Right lobe of liver (tissue), 6 donors: Measurements from ENCODE around the gene MYL7. TPM values are rescaled to one million over a fixed set of nuclear protein-coding genes. Genes with fewer than 3 reads are reported as not detected.

Source experiments
- ATAC-seq, 4 donors: fragments of 200-7000 bp; cut with Tn5 transposase; one replicate each; pipeline ENCODE4 v1.9.1; 2020; ENCODE audit warnings: mild to moderate bottlenecking in 4 of 4, moderate library complexity in 4 of 4
- DNase-seq, 3 donors: peaks; one replicate each; pipeline ENCODE4 v3.0.0-alpha.2; 2020
- H3K27ac ChIP-seq, 3 donors: fragments of 200-600 bp; one replicate each; pipeline ENCODE4 v1.8.0; 2022
- H3K27me3 ChIP-seq, 2 donors: fragments of 200-600 bp; one replicate each; pipeline ENCODE4 v1.8.0; 2022
- H3K36me3 ChIP-seq, 4 donors: fragments of 200-600 bp; sonication (generic) in 1 of 4; one replicate each; pipeline versions ENCODE4 v1.5.1 to v1.8.0; 2017 to 2022; ENCODE audit warnings: control low read depth in 1 of 4
- H3K4me1 ChIP-seq, 4 donors: fragments of 200-600 bp; sonication (generic) in 1 of 4; one replicate each; pipeline versions ENCODE4 v1.5.1 to v1.8.0; 2017 to 2022; ENCODE audit warnings: control low read depth in 1 of 4
- H3K4me3 ChIP-seq, 3 donors: fragments of 200-600 bp; one replicate each; pipeline ENCODE4 v1.8.0; 2022
- H3K9me3 ChIP-seq, 4 donors: fragments of 200-600 bp; sonication (generic) in 1 of 4; one replicate each; pipeline versions ENCODE4 v1.5.1 to v1.8.0; 2017 to 2022; ENCODE audit warnings: control low read depth in 1 of 4
- POLR2A ChIP-seq: fragments of 450-650 bp; IDR thresholded peaks from one replicate; pipeline ENCODE4 v1.6.1; 2017; ENCODE audit warnings: antibody characterized with exemption, mild to moderate bottlenecking
- WGBS: methylation state at CpG from one replicate; pipeline ENCODE4 v1.1.6; 2018; ENCODE audit warnings: low coverage, low lambda C conversion rate; ENCODE audit not compliant: insufficient coverage; ENCODE audit errors: missing lambda C conversion rate; 5-methylcytosine and 5-hydroxymethylcytosine counted together
- intact Hi-C, 2 donors: fragments of 100-400 bp; cut with DNase I; formaldehyde crosslinking; loops; one replicate each; pipeline versions ENCODE4 v1.11.2 to v1.14.1; 2022
- total RNA-seq, 6 experiments: library from RNA; depleted of rRNA in 2 of 6; stranded (reverse); fragments of >200 nt in 2 of 6; fragmentation: NEBNext Ultra II Directional in 3 of 6; extraction: Animal tissue kit (Norgen Biotek cat#: 25700) in 3 of 6; gene quantifications; one replicate each; pipeline versions ENCODE4 v1.1.0 to v1.2.4, GENCODE V29; 2016 to 2023
- TF ChIP-seq, protein P1 (sequence below), 4 donors: fragments of 200-600 bp in 3 of 4; fragments of 450-650 bp in 1 of 4; IDR thresholded peaks; one replicate each; pipeline versions ENCODE4 v1.5.1 to v1.8.0; 2016 to 2022; ENCODE audit warnings: antibody characterized with exemption in 4 of 4, mild to moderate bottlenecking in 2 of 4
- donor health status: DM: no; HTN: yes; CAD: no.
- donor health status: DM: no; HTN: no; CAD: no.
- donor health status: DM: no; HTN: no; CAD: no.
- donor health status: DM: no; HTN: yes; CAD: no.
- donor health status: DM: no; HTN: yes; CAD: no.

The MYL7 gene
- total RNA-seq, 6 experiments from 2014 or later, result 2.0 TPM; not detected in 5

DNA sequence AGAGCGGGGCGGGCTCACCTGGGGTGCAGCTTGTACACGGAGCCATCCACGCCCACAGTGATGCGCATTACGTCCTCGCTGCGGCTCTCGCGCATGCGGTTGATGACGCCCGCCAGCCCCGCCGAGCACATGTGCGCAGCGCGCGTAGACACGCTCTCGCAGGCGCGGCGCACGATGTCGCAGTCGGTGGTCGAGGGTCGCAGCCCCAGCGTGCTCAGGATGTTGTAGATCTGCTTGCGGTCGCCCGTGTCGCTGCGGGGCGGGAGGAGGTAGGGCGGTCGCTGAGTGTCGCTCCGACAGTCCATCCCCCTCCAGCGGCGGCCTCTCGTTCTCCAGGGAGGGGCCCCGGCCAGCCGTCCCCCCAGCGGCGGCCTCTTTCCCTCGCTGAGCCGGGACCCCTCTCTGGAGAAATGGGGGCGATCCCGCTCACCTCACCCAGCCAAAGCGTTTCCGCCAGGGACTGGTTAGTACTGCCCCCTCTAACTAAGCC, 4.4 kb upstream of the MYL7 start:
- DNase-seq, result peak in 1 of 3 donors; percentile 40
- H3K27me3 ChIP-seq, result no peaks in the 10 kb centered on the region
- intact Hi-C loops, result no loop called here

DNA sequence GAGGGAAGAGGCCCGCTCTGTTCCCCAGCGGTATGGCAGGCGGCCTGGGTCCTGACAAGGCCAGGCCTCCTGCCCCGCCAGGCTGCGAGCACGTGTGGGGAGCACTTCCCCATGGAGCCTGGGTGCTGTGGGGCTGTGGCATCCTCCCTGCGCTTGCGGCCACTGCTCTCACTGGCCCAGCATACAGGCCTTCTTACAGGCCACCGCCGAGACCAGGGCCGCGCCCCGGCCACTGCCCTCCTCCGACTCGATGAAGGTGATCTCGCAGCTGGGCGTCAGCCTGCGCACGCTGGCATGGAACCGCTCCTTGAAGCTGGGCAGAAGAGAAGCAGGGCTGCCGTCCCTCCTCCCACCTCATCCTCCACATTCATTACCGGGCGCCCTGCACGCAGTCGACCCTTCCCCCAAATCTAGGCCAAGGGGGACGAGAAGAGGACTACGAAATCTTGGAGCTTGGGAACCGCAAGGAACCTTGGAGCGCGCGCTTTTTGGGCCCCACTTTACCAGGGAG, 3.9 kb upstream of the MYL7 start:
- no peak overlapping the region for H3K27ac ChIP-seq
- H3K9me3 ChIP-seq, result no peaks in the 10 kb centered on the region
- intact Hi-C loops, result no loop called here
- H3K27me3 ChIP-seq, result no peaks in the 10 kb centered on the region
- WGBS, result 63% methylated on average over 3 of the region's 31 CpGs
- H3K4me3 ChIP-seq, result no peak overlapping the region
- H3K4me1 ChIP-seq, result no peaks in the 10 kb centered on the region
- no peaks in the 10 kb centered on the region for H3K36me3 ChIP-seq
- ATAC-seq (no peak), DNase-seq (peak in 1 of 3 donors; percentile 39)
- no peak for TF ChIP-seq POLR2A
- TF ChIP-seq, protein P1, sequence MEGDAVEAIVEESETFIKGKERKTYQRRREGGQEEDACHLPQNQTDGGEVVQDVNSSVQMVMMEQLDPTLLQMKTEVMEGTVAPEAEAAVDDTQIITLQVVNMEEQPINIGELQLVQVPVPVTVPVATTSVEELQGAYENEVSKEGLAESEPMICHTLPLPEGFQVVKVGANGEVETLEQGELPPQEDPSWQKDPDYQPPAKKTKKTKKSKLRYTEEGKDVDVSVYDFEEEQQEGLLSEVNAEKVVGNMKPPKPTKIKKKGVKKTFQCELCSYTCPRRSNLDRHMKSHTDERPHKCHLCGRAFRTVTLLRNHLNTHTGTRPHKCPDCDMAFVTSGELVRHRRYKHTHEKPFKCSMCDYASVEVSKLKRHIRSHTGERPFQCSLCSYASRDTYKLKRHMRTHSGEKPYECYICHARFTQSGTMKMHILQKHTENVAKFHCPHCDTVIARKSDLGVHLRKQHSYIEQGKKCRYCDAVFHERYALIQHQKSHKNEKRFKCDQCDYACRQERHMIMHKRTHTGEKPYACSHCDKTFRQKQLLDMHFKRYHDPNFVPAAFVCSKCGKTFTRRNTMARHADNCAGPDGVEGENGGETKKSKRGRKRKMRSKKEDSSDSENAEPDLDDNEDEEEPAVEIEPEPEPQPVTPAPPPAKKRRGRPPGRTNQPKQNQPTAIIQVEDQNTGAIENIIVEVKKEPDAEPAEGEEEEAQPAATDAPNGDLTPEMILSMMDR (IDR thresholded peaks at IDR 0.05), result no peak

More for the DNA sequence above, 4.4 kb upstream of the MYL7 start:
- TF ChIP-seq, protein P1 (IDR thresholded peaks at IDR 0.05), result no peak
- TF ChIP-seq POLR2A, result no peak
- Histone ChIP-seq H3K4me3 (peak overlapping the region in 1 of 3 donors; percentile 2), H3K9me3 (no peaks in the 10 kb centered on the region), H3K4me1 (no peaks in the 10 kb centered on the region), H3K27ac (no peak overlapping the region), H3K36me3 (no peaks in the 10 kb centered on the region)
- 64% methylated on average over 18 of the region's 53 CpGs for WGBS
- no peak for ATAC-seq

DNA sequence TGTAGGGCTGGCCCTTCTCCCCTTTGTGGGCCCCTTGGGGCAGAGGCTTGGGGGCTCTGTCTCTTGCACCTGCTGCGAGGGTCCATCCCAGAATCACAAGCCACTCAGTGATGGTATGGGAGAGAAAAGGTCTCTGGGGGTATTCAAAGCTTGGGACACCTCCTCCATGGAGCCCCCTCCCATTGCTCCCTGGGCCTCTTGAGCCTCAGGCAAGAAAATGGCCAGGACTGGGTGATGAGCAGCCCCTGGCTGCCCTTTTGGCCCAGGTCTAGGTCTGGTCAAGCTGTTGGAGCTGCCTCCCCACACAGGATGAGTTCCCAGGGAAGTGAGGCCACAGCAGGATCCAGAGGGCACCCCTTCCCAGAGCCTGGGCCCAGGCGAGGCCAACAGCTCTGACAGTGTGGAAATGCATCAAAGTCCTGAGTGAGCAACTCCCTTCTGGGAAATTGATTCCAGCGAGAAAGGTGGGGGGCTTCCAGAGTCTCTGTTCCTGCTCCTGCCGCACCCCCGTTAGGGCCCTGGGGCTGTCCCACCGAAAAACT, 3.4 kb upstream of the MYL7 start:
- no CpG with 5 or more reads among the region's 6 CpGs for WGBS
- no peak for ATAC-seq
- H3K4me3 ChIP-seq, result no peak overlapping the region
- no peaks in the 10 kb centered on the region for H3K9me3 ChIP-seq
- intact Hi-C loops, result no loop called here
- no peaks in the 10 kb centered on the region for H3K27me3 ChIP-seq
- H3K36me3 ChIP-seq, result no peaks in the 10 kb centered on the region
- TF ChIP-seq, protein P1 (IDR thresholded peaks at IDR 0.05), result no peak
- no peak for TF ChIP-seq POLR2A
- DNase-seq, result peak in 1 of 3 donors; percentile 30
- no peaks in the 10 kb centered on the region for H3K4me1 ChIP-seq
- no peak overlapping the region for H3K27ac ChIP-seq

DNA sequence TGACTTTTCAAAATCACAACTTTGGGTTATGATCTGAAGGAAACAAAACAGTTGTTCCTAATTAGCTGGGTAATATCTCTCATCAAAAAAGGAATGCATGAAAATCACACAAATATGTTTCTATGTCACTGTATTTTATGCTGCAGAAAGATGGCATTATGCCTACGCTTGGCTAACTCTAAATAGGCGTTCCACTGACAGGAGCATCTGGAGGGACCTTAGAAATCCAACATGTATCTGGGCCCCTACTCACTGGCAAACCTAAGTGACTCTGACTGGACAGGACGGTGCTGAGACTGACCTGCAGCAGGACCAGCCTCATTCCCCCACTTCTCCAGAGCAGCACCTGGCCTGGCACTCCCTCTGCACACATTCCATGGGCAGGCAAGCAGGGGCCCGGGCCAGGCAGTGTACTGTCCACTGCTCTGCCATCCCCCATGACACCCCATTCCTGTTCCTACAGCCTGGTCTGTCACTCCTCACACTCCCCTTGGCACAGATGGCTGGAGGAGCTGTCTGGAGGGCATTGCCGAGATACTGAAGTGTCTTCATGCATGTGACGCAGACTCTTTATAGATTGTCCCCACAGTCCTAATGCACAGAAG, 2.6 kb upstream of the MYL7 start:
- DNase-seq, result peak in 1 of 3 donors; percentile 36
- Histone ChIP-seq H3K4me1 (no peaks in the 10 kb centered on the region), H3K9me3 (no peaks in the 10 kb centered on the region), H3K36me3 (no peaks in the 10 kb centered on the region), H3K4me3 (no peak overlapping the region), H3K27me3 (no peaks in the 10 kb centered on the region), H3K27ac (no peak overlapping the region)
- ATAC-seq, result no peak
- WGBS, result 77% methylated on average over 5 of the region's 6 CpGs
- TF ChIP-seq, protein P1 (IDR thresholded peaks at IDR 0.05), result no peak
- no peak for TF ChIP-seq POLR2A
- intact Hi-C loops, result no loop called here
